TTC549 (cell line): ENCODE data around the gene PDXP.

ENCODE experiments used
- FAIRE-seq: peaks from 2 replicates; lab custom pipeline; 2012; peaks lifted over from hg19 to GRCh38; lab: Jason Lieb, UNC

PDXP gene

GRCh38 chr22:37629928-37630327, 28.6 kb upstream of the PDXP start:
- no peak for FAIRE-seq

GRCh38 chr22:37630839-37631435, 27.6 kb upstream of the PDXP start:
- FAIRE-seq = no peak

GRCh38 chr22:37631448-37632173, 26.9 kb upstream of the PDXP start:
- FAIRE-seq = no peak

GRCh38 chr22:37632174-37633088, 26.1 kb upstream of the PDXP start:
- FAIRE-seq = no peak

- no peak for FAIRE-seq
Measured at GRCh38 chr22:37633089-37633624, 25.4 kb upstream of the PDXP start.

- FAIRE-seq = no peak
Measured at GRCh38 chr22:37633625-37634416, 24.7 kb upstream of the PDXP start.

GRCh38 chr22:37634417-37634924, 24.1 kb upstream of the PDXP start:
- no peak for FAIRE-seq

- no peak for FAIRE-seq
Measured at GRCh38 chr22:37635157-37635556, 23.4 kb upstream of the PDXP start.

GRCh38 chr22:37636186-37636948, 22.2 kb upstream of the PDXP start:
- no peak for FAIRE-seq

- no peak for FAIRE-seq
Measured at GRCh38 chr22:37636949-37637273, 21.6 kb upstream of the PDXP start.

- no peak for FAIRE-seq
Measured at GRCh38 chr22:37638391-37639069, 20.0 kb upstream of the PDXP start.

GRCh38 chr22:37639070-37639760, 19.3 kb upstream of the PDXP start, which contains the start of gene SH3BP1:
Gene SH3BP1, plus strand, starts transcription at chr22:37639669. Its CDS starts 119 bp downstream, at chr22:37639788.
- FAIRE-seq = no peak

- no peak for FAIRE-seq
Measured at GRCh38 chr22:37639771-37640590, 18.5 kb upstream of the PDXP start.

- FAIRE-seq = no peak
Measured at GRCh38 chr22:37640591-37641560, 17.6 kb upstream of the PDXP start.

- FAIRE-seq = no peak
Measured at GRCh38 chr22:37641561-37641949, 17.0 kb upstream of the PDXP start.

GRCh38 chr22:37643225-37643847, 15.2 kb upstream of the PDXP start:
- FAIRE-seq = peak; percentile 19

GRCh38 chr22:37647317-37647716, 11.2 kb upstream of the PDXP start:
- no peak for FAIRE-seq
